Uterus (tissue), 4 donors: Measurements from ENCODE around the gene CBX8. TPM values are rescaled to one million over a fixed set of nuclear protein-coding genes. Genes with fewer than 3 reads are reported as not detected.

ENCODE experiments used
- DNase-seq, 2 donors: peaks; one replicate each; pipeline ENCODE4 v3.0.0-alpha.2; 2019 to 2020
- H3K27ac ChIP-seq, 2 donors: fragments of 200-600 bp; sonication (generic); 1 replicate in 1 of 2; 2 replicates in 1 of 2; pipeline ENCODE4 v1.5.1; 2016 to 2018
- H3K27me3 ChIP-seq, 2 donors: fragments of 200-600 bp; sonication (generic); one replicate each; pipeline ENCODE4 v1.5.1; 2018 to 2019; ENCODE audit warnings: control low read depth in 1 of 2
- H3K36me3 ChIP-seq, 2 donors: fragments of 200-600 bp; sonication (generic); one replicate each; pipeline ENCODE4 v1.5.1; 2019; ENCODE audit warnings: control low read depth in 1 of 2
- H3K4me1 ChIP-seq, 2 donors: fragments of 200-600 bp; sonication (generic); one replicate each; pipeline ENCODE4 v1.5.1; 2018 to 2019; ENCODE audit warnings: control low read depth in 1 of 2
- H3K4me3 ChIP-seq, 2 donors: fragments of 200-600 bp; sonication (generic); 1 replicate in 1 of 2; 2 replicates in 1 of 2; pipeline ENCODE4 v1.5.1; 2018 to 2019; ENCODE audit warnings: mild to moderate bottlenecking in 1 of 2
- H3K9me3 ChIP-seq, 2 donors: fragments of 200-600 bp; sonication (generic); one replicate each; pipeline ENCODE4 v1.5.1; 2019; ENCODE audit warnings: control low read depth in 1 of 2
- POLR2A ChIP-seq, 2 donors: fragments of 450-650 bp; IDR thresholded peaks; one replicate each; pipeline ENCODE4 v1.6.1; 2016; ENCODE audit warnings: antibody characterized with exemption in 2 of 2, mild to moderate bottlenecking in 1 of 2, moderate library complexity in 1 of 2
- intact Hi-C: fragments of 100-400 bp; cut with DNase I; formaldehyde crosslinking; loops from one replicate; pipeline ENCODE4 v1.15.1; 2023; ENCODE audit warnings: low total_unique reads
- total RNA-seq, 4 donors: library from RNA; depleted of rRNA in 3 of 4; stranded (reverse); fragments of >200 nt in 3 of 4; gene quantifications; one replicate each; pipeline versions ENCODE4 v1.1.0 to v1.2.4, GENCODE V29; 2014 to 2023
- TF ChIP-seq, protein P1 (sequence below), 4 experiments: fragments of 200-600 bp in 2 of 4; fragments of 450-650 bp in 2 of 4; sonication (generic) in 2 of 4; IDR thresholded peaks; one replicate each; pipeline ENCODE4 v1.5.1; 2016 to 2019; ENCODE audit warnings: antibody characterized with exemption in 4 of 4, mild to moderate bottlenecking in 2 of 4, moderate library complexity in 1 of 4
- donor health status: DM: yes; HTN: yes; CAD: no.

Gene CBX8
- total RNA-seq, 4 donors from 2014 or later = 1.8 to 10.7 (median 2.6) TPM; not detected in 1

DNA sequence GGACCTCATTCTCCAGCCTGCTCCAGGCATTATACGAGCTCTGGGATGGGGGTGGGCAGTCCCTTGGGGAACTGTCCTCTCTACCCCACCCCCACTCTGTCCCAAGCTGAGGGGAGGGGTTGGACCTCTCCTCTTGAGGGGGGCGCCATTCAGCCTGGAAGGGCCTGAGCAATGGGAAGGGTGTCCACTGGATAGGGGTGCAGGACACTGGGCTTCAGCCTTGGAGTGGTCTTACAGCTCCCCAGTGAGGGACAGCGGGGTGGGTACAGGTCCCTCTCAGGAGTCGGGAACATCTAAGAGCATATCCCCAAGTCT is 9.5 kb upstream of the CBX8 start:
- Histone ChIP-seq H3K27me3 (peaks cover 71 to 88% of the 10 kb centered on the region in 2 donors), H3K4me1 (peaks cover 0 to 15% of the 10 kb centered on the region in 2 donors), H3K4me3 (no peak overlapping the region), H3K27ac (no peak overlapping the region), H3K36me3 (no peaks in the 10 kb centered on the region), H3K9me3 (no peaks in the 10 kb centered on the region)
- TF ChIP-seq POLR2A (IDR thresholded peaks at IDR 0.05) = no peak
- TF ChIP-seq, protein P1, sequence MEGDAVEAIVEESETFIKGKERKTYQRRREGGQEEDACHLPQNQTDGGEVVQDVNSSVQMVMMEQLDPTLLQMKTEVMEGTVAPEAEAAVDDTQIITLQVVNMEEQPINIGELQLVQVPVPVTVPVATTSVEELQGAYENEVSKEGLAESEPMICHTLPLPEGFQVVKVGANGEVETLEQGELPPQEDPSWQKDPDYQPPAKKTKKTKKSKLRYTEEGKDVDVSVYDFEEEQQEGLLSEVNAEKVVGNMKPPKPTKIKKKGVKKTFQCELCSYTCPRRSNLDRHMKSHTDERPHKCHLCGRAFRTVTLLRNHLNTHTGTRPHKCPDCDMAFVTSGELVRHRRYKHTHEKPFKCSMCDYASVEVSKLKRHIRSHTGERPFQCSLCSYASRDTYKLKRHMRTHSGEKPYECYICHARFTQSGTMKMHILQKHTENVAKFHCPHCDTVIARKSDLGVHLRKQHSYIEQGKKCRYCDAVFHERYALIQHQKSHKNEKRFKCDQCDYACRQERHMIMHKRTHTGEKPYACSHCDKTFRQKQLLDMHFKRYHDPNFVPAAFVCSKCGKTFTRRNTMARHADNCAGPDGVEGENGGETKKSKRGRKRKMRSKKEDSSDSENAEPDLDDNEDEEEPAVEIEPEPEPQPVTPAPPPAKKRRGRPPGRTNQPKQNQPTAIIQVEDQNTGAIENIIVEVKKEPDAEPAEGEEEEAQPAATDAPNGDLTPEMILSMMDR (IDR thresholded peaks at IDR 0.05) = no peak
- DNase-seq = no peak
- intact Hi-C loops = no loop called here

DNA sequence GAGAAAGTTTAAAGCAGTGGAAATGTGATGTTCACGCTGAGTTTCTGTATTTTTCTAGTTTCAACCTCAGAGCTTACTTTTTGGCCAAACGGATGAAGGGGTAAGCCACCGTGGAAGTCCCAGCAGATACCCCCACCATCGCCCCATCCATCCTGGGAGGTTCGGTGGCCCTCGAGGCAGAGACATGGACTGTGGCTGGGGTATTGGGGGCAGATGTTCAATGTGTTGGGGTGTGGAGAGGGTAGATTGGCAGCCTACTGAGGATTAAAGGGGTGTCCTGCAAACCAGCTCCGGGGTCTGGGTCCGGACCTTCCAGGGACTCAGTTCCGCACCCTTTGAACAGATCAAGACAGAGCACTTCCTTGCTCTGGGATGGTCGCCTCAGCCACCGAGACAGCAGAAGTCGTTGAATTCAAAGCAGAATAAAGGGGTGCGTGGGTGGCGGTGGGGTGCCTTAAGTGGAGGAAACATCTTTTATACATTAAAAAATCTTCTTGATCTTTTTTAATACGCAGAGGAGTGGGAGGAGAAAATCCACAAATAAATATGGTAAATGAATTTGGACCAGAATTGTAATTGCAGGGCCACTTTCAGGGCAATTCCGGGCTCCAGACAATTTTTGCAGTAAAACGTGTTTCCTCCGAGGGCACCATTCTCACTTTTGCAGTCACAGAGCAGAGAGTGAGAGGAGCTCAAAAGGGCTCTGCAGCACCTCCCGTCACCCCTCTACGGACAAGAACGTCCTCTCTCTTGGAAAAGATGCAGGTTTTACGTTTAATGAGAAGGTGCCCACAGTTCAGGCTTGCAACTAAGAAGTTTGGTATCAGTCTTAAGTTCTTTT is 8.2 kb upstream of the CBX8 start:
- H3K4me3 ChIP-seq = no peak overlapping the region
- no peak for DNase-seq
- H3K4me1 ChIP-seq = peaks cover 0 to 3% of the 10 kb centered on the region in 2 donors
- no peaks in the 10 kb centered on the region for H3K36me3 ChIP-seq
- H3K27ac ChIP-seq = no peak overlapping the region
- intact Hi-C loops = no loop called here
- no peaks in the 10 kb centered on the region for H3K9me3 ChIP-seq
- TF ChIP-seq, protein P1 (IDR thresholded peaks at IDR 0.05) = no peak
- no peak for TF ChIP-seq POLR2A (IDR thresholded peaks at IDR 0.05)
- peaks cover 70 to 90% of the 10 kb centered on the region in 2 donors for H3K27me3 ChIP-seq

DNA sequence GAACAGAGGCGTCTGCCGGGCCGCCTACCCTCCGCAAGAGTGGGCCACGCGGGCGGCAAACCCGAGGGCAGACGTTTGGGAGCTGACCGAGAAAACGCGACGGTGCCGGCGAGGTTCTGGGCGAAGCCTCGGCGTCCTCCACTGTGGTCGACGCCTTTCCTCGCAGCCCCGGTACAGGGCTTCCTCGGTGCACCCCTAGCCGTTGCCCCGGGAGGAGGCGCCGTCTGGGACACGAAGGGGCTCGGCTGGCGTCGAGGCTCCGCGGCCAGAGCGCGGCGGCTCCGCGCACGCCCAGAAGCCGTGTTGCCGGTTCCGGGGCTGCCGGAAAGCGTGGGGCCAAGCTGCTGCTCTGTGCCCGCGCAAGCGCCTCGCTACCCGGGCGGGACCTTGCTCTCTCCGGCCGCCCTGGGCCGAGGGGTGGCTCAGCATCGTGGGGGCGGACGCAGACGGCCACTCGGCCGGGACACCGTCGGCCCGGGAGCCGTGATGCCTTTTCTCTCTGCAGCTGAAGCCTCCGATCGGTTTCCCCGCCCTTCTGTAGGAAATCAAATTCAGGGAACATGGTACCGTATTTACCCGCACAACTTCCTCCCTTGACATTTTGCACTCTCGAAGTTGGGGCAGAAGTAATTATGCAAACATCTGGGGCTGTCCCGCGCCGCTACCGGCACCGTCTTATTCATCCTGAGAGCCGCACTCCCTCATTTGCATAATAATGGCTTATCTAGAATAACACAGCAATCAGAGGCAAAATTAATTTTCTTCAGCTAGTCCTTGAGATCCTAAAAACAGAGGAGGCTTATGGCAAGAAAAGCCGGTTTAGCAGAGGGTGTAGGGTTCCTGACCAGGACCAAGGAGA is 7.3 kb upstream of the CBX8 start:
- Histone ChIP-seq H3K27ac (no peak overlapping the region), H3K4me3 (no peak overlapping the region), H3K9me3 (no peaks in the 10 kb centered on the region), H3K36me3 (no peaks in the 10 kb centered on the region), H3K4me1 (peaks cover 0 to under 1% of the 10 kb centered on the region in 2 donors), H3K27me3 (peaks cover 74 to 94% of the 10 kb centered on the region in 2 donors)
- intact Hi-C loops = no loop called here
- no peak for TF ChIP-seq POLR2A (IDR thresholded peaks at IDR 0.05)
- TF ChIP-seq, protein P1 (IDR thresholded peaks at IDR 0.05) = no peak
- no peak for DNase-seq

DNA sequence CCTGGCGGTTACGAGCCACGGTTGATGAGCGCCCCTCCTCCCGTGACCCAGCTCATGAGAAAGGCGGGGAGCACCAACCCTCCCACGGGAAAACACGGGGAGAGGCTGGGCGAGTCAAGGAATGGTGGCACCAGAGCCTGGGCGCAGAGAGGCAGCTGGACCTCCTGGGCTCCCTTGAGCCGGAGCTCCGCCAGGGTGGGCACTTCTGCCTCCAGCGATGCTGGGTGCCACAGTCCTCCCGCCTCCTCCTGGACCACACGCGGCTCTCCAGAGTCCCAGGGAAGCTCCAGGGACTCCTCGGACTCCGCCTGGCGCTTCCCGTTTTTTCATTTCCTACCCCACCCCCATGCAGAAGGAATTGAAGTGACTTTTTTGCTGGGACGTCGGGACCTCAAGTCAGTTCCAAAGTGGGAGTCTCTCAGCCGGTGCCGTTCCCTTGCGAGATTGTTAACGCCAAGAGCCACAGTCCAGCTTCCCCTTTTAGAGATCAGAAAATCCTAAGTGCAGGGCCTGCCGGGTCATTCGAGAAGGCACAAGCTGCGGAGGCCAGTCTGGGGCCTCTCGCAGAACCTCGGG is 6.6 kb upstream of the CBX8 start:
- intact Hi-C loops = no loop called here
- no peak overlapping the region for H3K27ac ChIP-seq
- H3K4me3 ChIP-seq = no peak overlapping the region
- H3K36me3 ChIP-seq = no peaks in the 10 kb centered on the region
- H3K27me3 ChIP-seq = peaks cover 74 to 94% of the 10 kb centered on the region in 2 donors
- peaks cover 0 to 8% of the 10 kb centered on the region in 2 donors for H3K4me1 ChIP-seq
- TF ChIP-seq POLR2A (IDR thresholded peaks at IDR 0.05) = no peak
- TF ChIP-seq, protein P1 (IDR thresholded peaks at IDR 0.05) = no peak
- no peaks in the 10 kb centered on the region for H3K9me3 ChIP-seq
- no peak for DNase-seq
